Hypothalamus (tissue), 51 donors: ENCODE results near the gene DACH2.
"Not testable (repeated sequence)": the region's sequence is repeated elsewhere in the genome, so short reads cannot be mapped to it uniquely, and the experiment has no call there.

Experiments
- DNase-seq, 51 donors: peaks; one replicate each; lab custom pipeline; 2025; lab: John Stamatoyannopoulos, UW

Gene DACH2

DNA sequence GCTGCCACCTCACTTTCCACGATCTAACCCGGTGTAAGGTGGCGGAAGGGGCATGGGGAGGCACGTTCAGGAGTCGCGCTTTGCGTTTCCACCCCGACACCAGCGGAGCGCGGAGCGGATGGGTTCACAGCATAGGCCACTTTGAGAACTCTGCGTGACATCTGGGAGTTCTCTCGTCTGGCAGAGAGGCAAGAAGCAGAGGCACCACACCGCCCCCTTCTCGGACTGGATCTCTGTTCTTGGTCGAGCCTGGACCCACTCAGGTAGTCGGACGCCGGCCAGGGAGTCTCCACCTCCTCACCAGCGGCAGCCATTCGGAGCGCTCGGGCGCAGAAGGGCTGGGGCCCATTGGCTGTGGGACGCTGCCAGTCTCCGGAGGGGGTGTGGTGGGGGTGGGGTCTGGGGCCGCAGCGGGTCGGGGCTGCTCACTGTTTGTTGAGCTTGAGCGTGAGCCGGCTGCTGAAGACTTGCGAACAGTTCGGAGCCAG lies at the start of gene DACH2:
Gene DACH2, plus strand, starts transcription at position 428 of the 488 bp plus-strand sequence.
- peak; percentile 0 to 80 (median 49) for DNase-seq

DNA sequence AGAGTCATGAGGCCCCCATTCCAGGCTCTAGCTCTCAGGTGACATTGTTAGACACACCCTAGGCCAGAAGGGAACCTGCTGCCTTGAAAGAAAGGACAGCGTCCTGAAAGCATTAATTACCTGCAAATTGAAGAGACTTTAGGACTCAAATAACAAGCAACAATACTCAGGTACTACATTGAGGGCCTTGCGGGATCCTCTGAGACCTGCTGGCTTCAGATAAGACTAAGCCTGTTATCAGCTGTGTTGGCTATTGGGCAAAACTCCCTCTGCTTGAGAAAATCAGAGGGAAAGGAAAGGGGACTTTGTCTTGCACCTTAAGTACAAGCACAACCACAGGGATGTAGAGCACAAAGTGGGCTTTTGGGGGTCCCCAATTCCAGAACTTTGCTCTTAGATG lies 45.9 kb upstream of the DACH2 start:
- no peak for DNase-seq

DNA sequence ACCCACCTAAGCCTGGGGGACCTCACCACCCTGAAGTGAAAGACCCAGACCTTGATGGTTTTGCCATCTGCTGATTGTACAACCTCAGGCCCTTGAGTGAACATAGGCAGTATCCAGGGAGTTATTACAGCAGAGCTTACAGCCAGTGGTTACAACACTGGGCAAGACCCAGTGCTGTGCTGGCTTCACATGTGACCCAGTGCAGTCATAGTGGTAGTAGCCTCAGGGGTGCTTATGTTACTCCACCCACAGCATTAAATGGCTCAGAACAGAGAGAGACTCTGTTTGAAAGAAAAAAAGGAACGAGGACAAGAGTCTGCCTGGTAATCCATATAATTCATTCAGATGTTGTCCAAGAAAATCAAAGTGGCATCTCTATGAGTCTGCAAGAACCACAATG lies 45.2 kb upstream of the DACH2 start:
- no peak for DNase-seq

DNA sequence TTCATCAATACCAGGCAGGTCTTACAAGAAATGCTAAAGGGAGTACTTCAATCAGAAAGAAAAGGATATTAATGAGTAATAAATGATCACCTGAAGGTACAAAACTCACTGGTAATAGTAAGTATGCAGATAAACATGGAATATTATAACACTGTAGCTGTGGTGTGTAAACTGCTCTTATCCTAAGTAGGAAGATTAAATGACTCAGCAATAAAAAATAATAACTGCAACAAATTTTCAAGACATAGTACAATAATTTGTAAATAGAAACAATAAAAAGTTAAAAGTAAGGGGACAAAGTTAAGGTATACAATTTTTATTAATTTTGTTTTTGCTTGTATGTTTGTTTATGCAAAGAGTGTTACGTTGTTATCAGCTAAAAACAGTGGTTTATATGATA lies 43.7 kb upstream of the DACH2 start:
- DNase-seq: no peak

DNA sequence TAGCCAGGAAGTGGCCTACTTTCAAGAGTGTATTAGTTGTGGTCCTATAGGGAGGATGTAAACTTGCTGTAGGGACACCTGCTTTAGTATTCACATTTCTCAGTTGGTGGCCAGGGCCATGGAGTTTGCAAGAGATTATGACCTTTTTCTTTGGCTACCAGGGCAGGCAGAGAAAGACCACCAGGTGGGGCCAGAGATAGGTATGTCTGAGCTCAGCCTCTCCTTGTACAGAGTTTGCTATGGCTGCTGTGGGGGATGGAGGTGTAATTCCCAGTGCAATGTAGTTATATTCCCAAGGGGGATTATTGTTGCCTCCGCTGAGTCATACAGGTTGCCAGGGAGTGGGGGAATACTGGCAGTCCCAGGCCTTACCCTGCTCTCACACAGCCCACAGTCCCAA lies 26.3 kb upstream of the DACH2 start:
- DNase-seq: no peak

DNA sequence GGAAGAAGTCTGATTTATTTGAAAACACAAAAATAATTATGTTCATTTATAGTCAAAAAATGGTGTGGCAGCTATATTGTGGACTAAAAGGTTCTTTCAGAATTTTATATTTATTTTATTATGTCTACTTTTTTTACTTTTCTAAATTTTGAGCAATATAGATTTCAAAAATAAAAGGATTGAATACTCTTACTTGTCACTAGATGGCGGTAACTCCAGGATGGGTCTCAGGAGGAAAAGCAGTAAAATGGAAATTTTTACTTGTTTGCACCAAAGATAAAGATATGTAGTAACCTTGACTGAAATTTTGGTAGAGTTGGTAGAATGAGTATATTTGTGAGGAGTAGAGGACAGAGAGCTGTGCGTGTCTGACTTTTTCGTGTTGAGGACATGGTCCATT lies 14.5 kb upstream of the DACH2 start:
- no peak for DNase-seq

DNA sequence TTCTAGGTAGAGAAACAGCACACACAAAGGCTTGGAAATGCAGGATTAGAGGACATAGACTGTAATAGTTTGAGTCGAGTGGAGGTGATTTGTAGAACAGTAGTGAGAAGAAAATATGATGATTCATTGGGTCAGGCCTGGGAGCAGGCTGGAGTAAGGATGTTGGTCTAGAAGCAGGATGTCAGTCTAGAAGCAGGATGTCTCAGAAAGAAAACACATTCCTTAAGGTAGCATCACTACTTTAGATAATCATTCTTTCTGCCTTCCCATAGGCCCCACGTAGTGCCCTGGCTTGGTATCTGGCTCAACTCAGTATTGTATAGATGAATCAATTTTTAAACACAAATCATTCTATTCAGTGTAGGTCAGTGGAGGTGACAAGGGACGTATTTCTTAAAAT lies 11.2 kb upstream of the DACH2 start:
- DNase-seq: no peak

DNA sequence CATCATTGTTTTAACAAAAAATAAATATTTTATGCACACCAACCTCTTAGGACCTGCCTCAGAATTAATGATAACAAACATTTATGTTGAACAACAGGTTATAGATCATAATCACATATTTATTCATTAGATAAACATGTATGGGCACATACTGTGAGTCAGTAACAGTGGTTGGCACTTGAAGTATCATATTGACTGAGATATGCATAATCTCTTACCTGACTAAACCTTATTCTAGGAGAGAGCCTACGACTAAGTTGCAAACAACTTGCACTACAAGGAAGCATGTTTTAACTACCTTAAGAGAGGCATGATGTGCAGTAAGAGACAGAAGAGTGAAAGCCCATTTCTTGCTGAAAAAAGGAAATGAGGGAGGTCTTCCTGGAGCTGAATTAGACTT lies 6.5 kb upstream of the DACH2 start:
- DNase-seq: no peak

DNA sequence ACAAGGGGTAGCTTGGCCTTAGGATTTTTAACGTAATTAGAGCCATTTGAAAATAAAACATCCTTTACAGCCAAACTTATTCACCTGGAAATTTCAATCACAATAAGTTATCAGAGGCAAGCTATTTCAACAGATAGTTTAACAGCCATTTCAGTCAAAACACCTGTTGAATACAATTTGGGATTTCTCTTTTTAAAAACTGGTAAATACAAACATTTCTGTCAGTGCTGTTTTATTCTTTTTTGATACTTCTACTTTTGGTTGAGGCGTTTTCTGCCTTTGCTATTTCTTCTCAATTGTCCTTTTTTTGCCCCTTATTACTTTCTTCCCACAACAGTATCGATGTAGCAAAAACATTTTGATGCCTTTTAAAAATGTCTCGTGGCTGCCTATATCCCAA lies 2.1 kb upstream of the DACH2 start:
- DNase-seq: no peak

DNA sequence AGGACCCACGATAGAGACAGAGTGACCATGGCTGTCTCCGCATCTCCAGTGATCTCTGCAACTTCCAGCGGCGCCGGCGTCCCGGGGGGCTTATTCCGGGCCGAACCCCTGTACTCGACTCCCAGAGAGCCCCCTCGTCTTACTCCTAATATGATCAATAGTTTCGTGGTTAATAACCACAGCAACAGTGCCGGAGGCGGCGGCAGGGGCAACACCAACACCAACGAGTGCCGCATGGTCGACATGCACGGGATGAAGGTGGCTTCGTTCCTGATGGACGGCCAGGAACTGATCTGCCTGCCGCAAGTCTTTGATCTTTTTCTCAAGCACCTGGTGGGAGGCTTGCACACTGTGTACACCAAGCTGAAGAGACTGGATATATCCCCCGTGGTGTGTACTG lies 343 bp downstream of the DACH2 start:
- DNase-seq: no peak

DNA sequence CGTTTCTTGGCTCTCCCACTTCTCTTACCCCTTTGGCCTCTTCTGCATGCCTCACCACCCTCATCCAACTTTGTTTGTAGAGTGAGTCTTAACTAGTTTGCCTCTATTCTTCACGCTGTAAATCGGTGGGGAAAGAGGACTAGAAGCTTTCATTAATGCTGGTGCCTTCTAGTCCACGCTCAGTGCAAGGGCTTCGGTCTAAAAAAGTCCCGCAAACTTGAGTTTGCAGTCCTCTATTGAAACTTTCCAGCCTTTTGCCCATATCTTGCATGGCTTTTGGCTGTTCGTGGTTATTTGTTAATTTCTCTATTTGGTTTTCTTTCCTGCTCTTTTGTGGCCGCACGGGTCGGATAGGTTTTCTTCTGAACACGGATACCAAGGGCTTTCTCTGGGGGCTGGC lies 868 bp downstream of the DACH2 start:
- DNase-seq: peak in 1 of 51 donors; percentile 0

DNA sequence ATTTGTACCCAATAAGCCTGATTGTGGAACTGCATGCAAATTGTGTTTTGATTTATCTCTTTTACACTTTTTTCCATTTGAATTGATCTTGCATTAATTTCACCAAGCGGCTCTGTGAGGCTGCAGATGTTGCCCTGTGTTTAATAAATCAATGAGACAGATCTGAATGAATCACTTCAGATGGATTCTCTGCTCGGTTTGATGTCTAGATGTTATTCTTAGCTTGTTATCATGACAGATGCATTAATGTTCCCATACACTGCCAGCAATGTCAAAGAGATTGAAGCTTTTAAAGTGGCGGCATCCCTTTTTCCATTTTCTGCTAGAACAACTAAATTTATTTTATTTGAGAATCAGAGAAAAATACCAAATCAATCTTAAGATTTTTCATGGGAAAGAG lies 6.3 kb downstream of the DACH2 start:
- no peak for DNase-seq

DNA sequence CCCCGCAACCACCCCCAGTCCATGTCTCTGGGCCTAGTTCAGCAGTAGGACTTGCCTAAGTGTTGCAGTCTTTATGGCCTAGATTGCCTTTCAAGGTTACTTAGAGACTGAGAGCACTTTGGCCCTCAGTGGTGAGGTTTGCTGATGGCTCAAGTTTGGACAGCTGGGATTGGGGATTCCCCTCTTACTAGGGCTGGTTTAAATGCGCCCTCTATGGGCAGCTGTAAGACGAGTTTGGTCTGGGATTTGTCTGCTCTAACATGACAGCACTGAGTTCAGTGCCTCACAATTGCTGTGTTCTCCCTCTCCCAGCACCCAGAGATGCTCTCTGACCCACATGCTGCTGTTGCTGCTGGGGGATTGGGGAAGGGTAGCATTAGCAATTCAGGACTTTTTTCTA lies 23.1 kb downstream of the DACH2 start:
- no peak for DNase-seq

DNA sequence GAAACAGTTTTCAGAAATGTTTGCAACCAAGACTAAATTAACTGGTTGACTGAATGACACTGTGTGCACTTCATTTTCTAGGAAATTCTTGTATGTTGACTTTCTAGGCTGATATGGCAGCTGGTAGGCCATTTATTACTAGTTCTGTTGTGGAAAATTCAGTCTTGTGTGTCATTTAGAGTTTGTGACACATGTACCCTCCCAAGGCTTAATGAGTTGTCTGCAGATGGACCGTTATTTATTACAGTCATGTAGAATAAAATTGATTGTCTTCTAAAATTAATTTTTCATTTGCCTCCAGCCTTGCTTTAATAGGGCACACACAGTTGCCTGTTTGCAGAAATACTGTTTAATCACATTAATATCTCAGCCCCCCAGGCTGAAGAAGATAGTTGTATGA lies 30.7 kb downstream of the DACH2 start:
- DNase-seq: no peak

DNA sequence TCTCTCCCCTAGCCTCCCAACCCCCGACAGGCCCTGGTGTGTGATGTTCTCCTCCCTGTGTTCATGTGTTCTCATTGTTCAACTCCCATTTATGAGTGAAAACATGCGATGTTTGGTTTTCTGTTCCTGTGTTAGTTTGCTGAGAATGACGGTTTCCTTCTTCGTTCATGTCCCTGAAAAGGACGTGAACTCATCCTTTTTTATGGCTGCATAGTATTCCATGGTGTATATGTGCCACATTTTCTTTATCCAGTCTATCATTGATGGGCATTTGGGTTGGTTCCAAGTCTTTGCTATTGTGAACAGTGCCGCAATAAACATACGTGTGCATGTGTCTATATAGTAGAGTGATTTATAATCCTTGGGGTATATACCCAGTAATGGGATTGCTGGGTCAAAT lies 33.1 kb downstream of the DACH2 start:
- DNase-seq: not testable (repeated sequence)

DNA sequence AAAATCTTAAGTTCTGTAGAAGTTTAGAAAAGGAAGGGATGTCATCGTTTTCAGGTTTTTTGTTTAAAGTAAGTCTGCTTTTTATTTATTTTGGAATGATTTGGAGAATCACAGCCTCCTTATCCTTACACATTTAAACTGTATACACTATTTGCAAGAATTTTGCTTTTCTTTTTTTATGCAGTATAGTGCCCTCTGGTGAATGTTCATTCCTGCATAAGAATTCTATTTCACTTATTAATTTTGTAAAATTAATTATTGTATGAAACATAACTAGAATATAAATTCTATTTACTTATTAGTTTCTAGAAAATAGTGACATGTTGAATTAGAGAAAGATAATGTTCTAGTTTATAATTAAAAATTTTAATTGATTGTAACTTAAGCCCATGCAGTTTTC lies 44.6 kb downstream of the DACH2 start:
- DNase-seq: no peak

DNA sequence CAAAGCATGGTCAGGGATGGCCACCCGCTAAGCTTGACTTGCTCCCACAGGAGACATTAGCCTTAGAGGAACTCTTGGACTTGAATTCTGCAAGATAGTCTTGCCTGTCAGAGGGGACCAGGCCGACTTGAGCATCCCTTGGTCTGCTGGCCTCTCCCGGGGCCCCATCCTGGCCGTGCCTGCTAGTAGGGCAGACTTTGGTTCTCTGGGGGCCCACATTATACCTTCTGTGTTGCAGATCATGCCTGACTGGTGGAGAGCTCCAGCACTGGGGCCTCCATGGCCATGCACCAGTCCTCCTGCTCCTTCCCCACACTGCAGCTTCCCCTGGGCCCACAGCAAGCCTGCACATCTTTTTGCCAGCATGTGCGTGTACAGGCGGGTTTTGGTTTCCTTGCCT lies 46.5 kb downstream of the DACH2 start:
- peak in 1 of 51 donors; percentile 0 for DNase-seq

DNA sequence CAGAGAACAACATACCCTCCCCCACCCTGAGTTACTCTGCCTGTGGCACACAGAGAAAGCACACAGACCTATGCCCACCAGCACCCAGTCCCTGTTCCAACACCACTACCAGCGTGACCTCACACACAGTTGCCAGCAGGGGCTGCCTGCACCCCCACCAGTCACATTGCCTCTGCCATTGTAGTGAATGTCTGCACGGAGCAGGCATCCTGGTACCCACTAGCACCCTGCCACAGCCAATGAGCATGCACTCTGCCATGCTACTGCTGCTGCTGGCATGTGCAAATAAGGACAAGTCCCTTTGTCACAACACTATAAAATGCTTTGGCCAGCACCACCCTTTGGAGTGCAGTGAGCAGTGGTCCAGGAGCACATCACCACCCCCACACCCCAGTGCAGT lies 47.1 kb downstream of the DACH2 start:
- DNase-seq: no peak

DNA sequence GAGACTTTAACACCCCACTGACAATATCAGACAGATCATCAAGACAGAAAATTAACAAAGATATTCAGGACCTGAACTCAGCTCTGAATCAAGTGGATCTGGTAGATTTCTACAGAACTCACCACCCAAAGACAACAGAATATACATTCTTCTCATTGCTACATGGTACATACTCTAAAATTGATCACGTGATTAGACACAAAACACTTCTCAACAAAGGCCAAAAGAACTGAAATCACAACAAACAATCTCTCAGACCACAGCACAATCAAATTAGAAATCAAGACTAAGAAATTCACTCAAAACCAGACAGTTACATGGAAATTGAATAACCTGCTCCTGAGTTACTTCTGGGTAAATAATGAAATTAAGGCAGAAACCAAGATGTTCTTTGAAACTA lies 49.6 kb downstream of the DACH2 start:
- DNase-seq: no peak

DNA sequence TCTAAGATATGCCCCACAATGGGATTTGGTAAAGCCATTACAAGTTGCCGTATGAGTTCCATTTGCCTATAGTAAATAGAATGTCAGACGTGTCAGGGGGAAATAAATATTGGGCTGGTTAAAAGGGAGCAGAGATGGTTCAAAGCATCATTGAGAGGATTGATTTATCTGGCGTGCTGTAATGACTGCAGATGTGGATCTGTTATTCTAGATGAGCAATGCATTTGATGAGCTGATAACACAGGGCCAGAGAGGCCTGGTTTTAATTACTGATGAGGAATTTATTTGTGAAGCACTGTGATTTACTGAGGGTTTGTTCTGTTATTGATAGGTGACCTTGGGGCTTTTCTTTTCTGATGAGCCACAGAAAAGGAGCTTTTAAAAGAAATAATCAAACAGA lies 62.5 kb downstream of the DACH2 start:
- DNase-seq: no peak

DNA sequence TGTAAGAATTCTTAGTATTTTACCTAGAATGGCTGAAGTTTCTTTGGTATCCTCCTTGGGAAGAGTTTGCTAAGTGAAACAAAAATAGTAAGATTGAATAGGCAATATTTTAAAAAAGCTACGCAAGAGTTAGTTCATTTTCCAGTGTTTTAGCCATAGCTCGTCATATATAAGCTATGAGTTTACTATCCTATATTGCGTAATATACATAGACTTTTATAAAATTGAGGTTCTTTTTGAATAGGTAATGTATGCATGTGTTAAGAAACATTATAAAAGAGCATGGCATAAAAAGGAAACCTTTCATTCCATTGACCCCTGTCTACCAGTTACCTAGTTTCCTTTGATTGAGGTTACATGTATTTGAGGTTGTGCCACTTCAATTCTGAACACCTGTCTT lies 67.0 kb downstream of the DACH2 start:
- no peak for DNase-seq

DNA sequence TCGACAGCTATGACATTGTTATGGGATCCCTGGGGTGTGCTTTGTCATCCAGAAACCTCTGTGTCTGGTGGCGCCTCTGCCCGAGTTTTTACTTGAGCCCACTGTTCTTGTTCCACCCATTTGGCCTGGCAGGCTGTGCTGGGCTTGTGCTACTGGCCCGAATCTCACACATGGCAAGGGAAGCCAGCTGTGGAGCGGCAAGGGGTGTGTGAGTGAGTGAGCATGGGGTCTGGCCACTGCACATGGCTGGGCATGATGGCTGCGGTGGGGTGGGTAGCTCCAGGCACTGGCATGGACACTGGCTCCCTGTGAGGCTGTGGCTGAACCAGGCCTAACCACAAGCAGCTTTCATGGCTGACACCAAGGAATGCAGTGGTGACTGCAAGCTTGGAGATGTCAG lies 89.2 kb downstream of the DACH2 start:
- no peak for DNase-seq

DNA sequence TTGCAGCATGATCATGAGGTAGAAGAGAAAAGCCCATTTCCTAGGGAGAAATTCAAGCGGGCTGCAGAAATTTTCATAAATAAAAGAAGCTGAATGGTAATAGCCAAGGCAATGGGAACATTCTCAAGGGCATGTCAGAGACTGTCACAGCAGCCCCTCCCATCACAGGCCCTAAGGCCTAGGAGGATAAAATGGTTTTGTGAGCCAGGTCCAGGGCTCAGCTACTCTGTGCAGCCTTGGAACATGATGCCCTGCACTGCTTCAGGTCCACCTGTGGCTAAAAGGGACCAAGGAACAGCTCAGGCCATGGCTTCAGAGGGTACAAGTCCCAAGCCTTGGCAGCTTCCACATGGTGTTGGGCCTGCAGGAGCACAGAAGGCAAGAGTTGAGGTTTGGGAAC lies 93.3 kb downstream of the DACH2 start:
- no peak for DNase-seq

DNA sequence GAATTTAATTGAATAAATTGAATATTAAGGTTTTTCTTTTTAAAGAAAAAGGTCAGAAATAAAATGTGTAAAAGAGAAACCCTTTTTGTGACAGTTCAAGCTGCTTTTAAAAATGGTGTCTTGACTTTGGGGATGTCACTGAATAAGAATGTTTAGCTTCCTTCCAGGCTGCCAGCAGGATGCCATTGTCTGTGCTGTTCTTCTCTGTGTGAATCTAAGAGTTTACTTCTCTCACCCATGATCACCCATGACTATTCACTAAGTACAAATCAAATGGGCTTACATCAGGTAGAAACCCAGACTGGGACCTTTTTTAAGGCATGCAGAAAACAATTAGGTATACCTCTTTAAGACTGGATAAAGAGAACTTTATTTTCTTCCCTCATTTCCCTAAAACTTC lies 115.3 kb downstream of the DACH2 start:
- no peak for DNase-seq
